Activated CD4-positive, alpha-beta T cell treated with anti-CD3 and anti-CD28 coated beads, Interleukin-2, amount 50 U/mL, for 16 hours (primary cell): ENCODE measurements around the gene UGT2B11.
"Not testable (repeated sequence)": the region's sequence is repeated elsewhere in the genome, so short reads cannot be mapped to it uniquely, and the experiment has no call there.

Source experiments
- DNase-seq: peaks from one replicate; pipeline ENCODE4 v3.0.0-alpha.2; 2020

UGT2B11 gene

GRCh38 chr4:69214716-69215115 lies at the start of gene UGT2B11:
UGT2B11 (minus strand) TSS chr4:69214748; CDS start chr4:69214722, 26 bp downstream.
- no peak for DNase-seq

DNA sequence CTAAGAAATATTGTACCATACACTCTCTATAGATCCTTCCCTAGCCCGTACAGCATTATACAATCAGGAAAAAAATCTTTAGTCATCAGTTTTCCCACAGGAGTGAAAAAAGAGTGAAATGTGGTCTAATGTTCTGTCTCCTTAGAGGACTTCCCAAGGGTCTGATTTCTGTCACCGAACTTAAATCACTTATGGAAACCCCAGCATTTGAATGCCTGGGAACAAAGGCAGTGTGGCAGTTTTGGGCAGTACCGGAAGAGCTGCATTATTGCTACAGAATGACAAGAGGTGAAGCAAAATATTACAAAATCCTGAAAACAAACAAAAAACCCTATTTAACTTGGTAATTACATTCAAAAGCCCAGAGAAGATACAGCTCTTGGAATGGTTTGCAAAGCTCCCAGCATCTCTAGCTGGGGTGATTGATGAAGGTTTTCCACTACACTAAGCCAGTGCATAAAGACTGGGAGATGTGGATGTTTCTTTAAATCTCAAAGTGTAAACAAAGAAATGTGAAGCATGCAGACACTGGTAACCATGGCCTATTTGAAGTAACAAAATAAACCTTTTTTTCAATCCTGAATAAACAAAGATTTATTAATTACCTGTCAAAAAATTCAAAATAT lies 38.7 kb upstream of the UGT2B11 start:
- DNase-seq: not testable (repeated sequence)

GRCh38 chr4:69250884-69251283 lies 36.3 kb upstream of the UGT2B11 start:
- not testable (repeated sequence) for DNase-seq

- not testable (repeated sequence) for DNase-seq
These were observed 28.2 kb upstream of the UGT2B11 start for GRCh38 chr4:69242562-69243240.

- DNase-seq: not testable (repeated sequence)
These were observed 27.2 kb upstream of the UGT2B11 start for GRCh38 chr4:69241746-69242145.

GRCh38 chr4:69240787-69241186 lies 26.2 kb upstream of the UGT2B11 start:
- not testable (repeated sequence) for DNase-seq

DNA sequence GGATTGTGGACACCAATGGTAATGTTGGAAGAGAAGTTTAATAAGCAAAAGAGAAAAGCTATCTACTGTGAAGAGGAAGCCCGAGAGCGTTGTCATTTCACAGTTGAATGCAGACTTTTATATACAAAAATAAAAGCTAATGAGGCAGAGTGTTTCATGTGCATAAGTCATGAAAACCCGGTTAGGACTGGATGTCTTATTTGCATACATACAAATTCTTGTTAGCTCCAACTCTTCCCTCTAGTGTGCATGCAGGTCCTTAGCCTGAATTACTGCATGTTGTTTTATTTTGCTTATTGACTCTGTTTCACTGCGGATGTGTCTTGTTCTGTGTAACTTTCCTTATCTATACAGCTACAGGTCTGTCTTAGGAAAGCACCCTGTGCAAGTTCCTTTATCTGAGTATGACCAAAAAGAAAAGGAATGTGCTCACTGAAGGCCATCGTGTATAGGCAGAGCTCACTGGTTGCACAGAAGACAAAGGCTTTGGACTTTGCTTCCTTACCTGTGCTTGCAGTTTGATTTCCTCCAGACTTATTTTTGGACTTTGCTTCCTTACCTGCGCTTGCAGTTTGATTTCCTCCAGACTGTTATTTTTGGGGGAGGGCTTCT lies 25.1 kb upstream of the UGT2B11 start:
- DNase-seq: no peak

DNA sequence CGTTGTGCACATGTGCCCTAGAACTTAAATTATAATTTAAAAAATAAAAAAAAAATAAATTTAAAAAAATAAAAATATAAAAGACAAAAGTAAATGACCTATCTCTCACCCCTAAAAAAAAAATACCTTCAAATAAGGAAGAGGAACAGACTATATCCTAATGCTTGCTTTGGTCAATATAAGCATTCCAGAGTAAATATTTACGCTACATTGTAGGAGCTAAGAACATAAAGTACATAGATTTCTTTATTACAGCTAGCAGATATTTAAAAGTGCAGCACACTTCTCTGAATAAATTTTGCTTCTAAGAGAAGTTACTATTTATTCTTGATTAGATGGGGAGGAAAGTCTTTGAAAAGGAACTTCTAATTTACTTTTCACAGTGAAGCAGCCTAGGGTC lies 24.5 kb upstream of the UGT2B11 start:
- DNase-seq: no peak

- DNase-seq: no peak
These were observed 10.3 kb upstream of the UGT2B11 start for GRCh38 chr4:69224891-69225290.

DNA sequence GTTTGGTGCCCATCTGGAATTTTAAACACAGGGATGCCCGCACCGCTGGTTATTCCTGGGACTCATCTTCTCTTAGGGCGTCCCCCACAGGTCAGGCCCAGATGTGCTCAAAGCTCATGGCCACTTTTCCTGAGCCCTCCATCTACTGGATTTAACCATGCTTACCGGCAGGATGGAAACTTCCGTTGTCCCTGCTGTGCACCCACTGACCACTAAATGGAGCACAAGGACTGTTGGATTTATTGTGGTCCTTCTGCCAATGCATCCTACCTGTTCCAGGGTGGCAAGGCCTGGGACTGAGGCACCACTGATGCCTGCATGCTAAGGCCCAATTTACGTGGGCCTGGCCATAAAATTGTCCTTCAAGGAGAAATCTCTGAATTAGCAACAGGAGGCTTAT lies 8.7 kb upstream of the UGT2B11 start:
- not testable (repeated sequence) for DNase-seq

GRCh38 chr4:69218491-69218890 lies 3.9 kb upstream of the UGT2B11 start:
- DNase-seq: not testable (repeated sequence)

DNA sequence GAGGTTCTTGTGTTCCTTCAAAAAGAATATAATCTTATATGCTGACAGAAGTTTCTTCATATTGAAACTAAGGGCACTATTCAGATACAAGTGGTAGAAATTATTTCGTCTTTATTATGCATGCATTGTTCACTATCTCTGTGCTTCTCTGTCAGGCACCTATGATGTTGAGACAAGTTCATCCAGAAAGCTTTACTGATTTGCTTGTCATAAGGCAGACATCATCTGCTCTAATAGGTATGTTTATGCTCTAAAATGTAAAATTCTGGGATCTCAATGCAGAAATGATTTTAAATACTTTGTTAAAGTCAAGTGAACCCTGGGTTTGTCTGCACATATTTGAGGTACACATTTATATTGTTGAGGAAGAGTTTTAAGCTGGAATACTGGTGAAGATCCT lies 3.6 kb downstream of the UGT2B11 start:
- no peak for DNase-seq

- not testable (repeated sequence) for DNase-seq
These were observed 16.0 kb downstream of the UGT2B11 start for GRCh38 chr4:69198506-69198905.

DNA sequence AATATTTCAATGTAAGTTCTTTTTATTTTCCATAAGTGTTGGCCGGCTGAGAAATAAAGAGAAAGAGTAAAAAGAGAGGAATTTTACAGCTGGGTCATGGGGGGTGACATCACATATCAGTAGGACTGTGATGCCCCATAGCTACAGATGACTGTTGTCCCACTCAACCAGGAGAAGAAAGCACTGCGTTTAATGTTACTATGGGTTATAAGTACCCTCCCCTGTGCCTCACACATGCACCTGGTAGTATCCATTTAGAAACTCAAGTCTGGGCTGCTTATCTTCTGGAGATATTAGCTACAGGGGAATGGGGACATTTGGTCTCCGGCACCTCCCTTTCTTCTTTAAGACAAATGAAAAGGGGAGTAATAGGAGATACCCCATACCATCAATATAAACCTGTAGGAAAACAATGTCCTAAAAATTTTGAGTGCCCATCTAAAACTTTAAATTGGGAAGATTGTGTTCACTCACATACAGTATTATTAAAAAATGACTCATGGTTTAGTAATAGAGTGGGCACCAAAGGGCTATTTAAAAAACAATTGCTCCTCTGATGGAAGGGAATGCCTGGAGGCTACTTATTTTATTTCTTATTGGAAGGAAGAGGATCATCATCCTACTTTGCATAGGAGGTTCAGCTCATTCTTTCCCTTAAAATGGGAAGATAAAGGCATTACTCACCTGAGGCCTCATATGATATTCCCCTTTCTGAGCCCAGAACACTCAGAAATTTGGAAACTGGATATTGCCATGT lies 18.2 kb downstream of the UGT2B11 start:
- DNase-seq: no peak

GRCh38 chr4:69194166-69194565 lies 20.4 kb downstream of the UGT2B11 start:
- DNase-seq: no peak

DNA sequence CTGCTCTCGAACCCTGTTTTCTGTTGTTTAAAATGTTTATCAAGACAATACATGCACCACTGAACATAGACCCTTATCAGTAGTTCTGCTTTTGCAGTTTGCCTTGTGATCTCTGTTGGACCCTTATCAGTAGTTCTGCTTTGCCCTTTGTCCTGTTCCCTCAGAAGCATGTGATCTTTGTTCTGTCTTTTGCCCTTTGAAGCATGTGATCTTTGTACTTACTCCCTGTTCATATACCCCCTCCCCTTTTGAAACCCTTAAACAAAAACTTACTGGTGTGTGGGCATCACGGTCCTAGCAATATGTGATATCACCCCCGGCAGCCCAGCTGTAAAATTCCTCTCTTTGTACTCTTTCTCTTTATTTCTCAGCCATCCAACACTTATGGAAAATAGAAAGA lies 22.6 kb downstream of the UGT2B11 start:
- DNase-seq: not testable (repeated sequence)

DNA sequence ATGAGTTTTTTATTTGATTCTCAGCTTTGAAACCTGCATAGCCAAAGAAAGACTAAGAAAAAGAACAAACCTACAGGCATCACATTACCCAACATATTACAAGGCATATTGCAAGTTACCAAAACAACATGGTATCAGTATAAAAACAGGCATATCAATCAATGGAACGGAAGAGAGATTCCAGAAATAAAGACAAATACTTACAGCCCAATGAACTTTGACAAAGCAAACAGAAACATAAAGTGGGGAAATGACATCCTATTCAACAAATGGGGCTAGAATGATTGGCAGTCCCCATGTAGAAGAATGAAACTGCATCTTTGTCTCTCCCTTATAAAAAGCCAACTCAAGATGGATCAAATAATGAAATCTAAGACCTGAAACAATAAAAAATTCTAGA lies 23.9 kb downstream of the UGT2B11 start:
- not testable (repeated sequence) for DNase-seq

GRCh38 chr4:69181519-69182169 lies 32.9 kb downstream of the UGT2B11 start:
- not testable (repeated sequence) for DNase-seq

GRCh38 chr4:69179817-69180216 lies 34.7 kb downstream of the UGT2B11 start:
- not testable (repeated sequence) for DNase-seq

- DNase-seq: not testable (repeated sequence)
These were observed 35.8 kb downstream of the UGT2B11 start for GRCh38 chr4:69178751-69179205.

- peak; percentile 20 for DNase-seq
These were observed 44.1 kb downstream of the UGT2B11 start for GRCh38 chr4:69170233-69171134.

DNA sequence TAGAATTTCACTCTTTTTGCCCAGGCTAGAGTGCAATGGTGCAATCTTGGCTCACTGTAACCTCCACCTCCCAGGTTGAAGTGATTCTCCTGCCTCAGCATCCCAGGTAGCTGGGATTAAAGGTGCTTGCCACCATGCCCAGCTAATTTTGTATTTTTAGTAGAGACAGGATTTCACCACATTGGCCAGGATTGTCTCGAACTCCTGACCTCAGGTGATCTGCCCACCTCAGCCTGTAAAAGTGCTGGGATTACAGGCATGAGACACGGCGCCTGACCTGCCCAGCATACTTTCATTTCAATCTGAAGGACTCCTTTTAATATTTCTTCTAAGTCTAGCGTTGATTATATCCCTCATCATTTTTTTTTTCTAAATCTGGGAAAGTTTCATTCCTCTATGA lies 45.4 kb downstream of the UGT2B11 start:
- DNase-seq: not testable (repeated sequence)
